GM12864 (cell line): ENCODE data around the gene MC2R.
"Not testable (repeated sequence)": the region's sequence is repeated elsewhere in the genome, so short reads cannot be mapped to it uniquely, and the experiment has no call there.

Experiments used
- DNase-seq: peaks from one replicate; pipeline ENCODE4 v3.0.0-alpha.2; 2011; ENCODE audit warnings: low read depth
- H3K4me3 ChIP-seq: 2 replicates; pipeline ENCODE4 v1.5.1; 2011; ENCODE audit warnings: mild to moderate bottlenecking, low read depth, low read length, control low read depth
- CTCF ChIP-seq: IDR thresholded peaks from 2 replicates; pipeline ENCODE4 v1.5.1; 2011; ENCODE audit warnings: low read depth, mild to moderate bottlenecking, moderate library complexity, low read length, control low read depth, inconsistent platforms; ENCODE audit errors: missing control alignments

Gene MC2R

GRCh38 chr18:13872932-13873331, 42.4 kb downstream of the MC2R start:
- no peak overlapping the region for H3K4me3 ChIP-seq
- DNase-seq = no peak
- TF ChIP-seq CTCF = no peak

GRCh38 chr18:13872373-13872772, 43.0 kb downstream of the MC2R start:
- TF ChIP-seq CTCF = no peak
- no peak overlapping the region for H3K4me3 ChIP-seq
- DNase-seq = no peak

- DNase-seq = no peak
- TF ChIP-seq CTCF = no peak
- H3K4me3 ChIP-seq = no peak overlapping the region
Observed at GRCh38 chr18:13871701-13872100, 43.6 kb downstream of the MC2R start.

GRCh38 chr18:13868501-13869271, 46.6 kb downstream of the MC2R start:
- no peak for DNase-seq
- no peak overlapping the region for H3K4me3 ChIP-seq
- TF ChIP-seq CTCF = no peak

- H3K4me3 ChIP-seq, DNase-seq: not testable (repeated sequence)
Observed at GRCh38 chr18:13862898-13863297, 52.4 kb downstream of the MC2R start.

GRCh38 chr18:13849791-13850190, 65.5 kb downstream of the MC2R start:
- H3K4me3 ChIP-seq = no peak overlapping the region
- DNase-seq = no peak
- TF ChIP-seq CTCF = no peak

GRCh38 chr18:13836559-13836958, 78.8 kb downstream of the MC2R start:
- no peak overlapping the region for H3K4me3 ChIP-seq
- no peak for DNase-seq
- TF ChIP-seq CTCF = no peak
